Activated CD8-positive, alpha-beta T cell treated with anti-CD3 and anti-CD28 coated beads, Interleukin-2, amount 10 ng/mL, durations not matched to agents 7 days and 5 days (primary cell): Measurements from ENCODE around the gene CAMSAP2. TPM values are rescaled to one million over a fixed set of nuclear protein-coding genes. Genes with fewer than 3 reads are reported as not detected.

Source experiments
- ATAC-seq: fragments of 150-1000 bp; cut with Tn5 transposase; one replicate; pipeline ENCODE4 v1.10.0; 2021; ENCODE audit warnings: moderate library complexity
- CTCF ChIA-PET: fragments of 350-600 bp; sonication (Branson Sonifier 250); formaldehyde crosslinking; loops from one replicate; lab custom pipeline; 2021; ENCODE audit warnings: antibody characterized with exemption; lab: Charles Lee
- POLR2A ChIA-PET: fragments of 350-600 bp; sonication (Branson Sonifier 250); formaldehyde crosslinking; loops from one replicate; lab custom pipeline; 2021; ENCODE audit warnings: antibody characterized with exemption; lab: Charles Lee
- DNase-seq: peaks from one replicate; pipeline ENCODE4 v3.0.0-alpha.2; 2020
- H3K27ac Mint-ChIP-seq: one replicate; pipeline ENCODE4 v1.8.0; 2021; ENCODE audit warnings: mild to moderate bottlenecking, mixed read lengths
- H3K27me3 Mint-ChIP-seq: one replicate; pipeline ENCODE4 v1.8.0; 2021; ENCODE audit warnings: low read depth, mixed read lengths
- H3K36me3 Mint-ChIP-seq: one replicate; pipeline ENCODE4 v1.8.0; 2021; ENCODE audit warnings: low read depth, mixed read lengths
- H3K4me1 Mint-ChIP-seq: one replicate; pipeline ENCODE4 v1.8.0; 2021; ENCODE audit warnings: low read depth, mixed read lengths
- H3K4me3 Mint-ChIP-seq: one replicate; pipeline ENCODE4 v1.8.0; 2021; ENCODE audit warnings: mild to moderate bottlenecking, mixed read lengths
- H3K9me3 Mint-ChIP-seq: one replicate; pipeline ENCODE4 v1.8.0; 2022; ENCODE audit warnings: mixed read lengths; ENCODE audit not compliant: insufficient read depth
- total RNA-seq, 2 experiments: library from RNA; stranded (reverse); gene quantifications; one replicate each; pipeline ENCODE4 v1.2.3, GENCODE V29; 2021

CAMSAP2 gene
- total RNA-seq, 2 experiments from 2014 or later, result 0.13 TPM; not detected in 1

DNA sequence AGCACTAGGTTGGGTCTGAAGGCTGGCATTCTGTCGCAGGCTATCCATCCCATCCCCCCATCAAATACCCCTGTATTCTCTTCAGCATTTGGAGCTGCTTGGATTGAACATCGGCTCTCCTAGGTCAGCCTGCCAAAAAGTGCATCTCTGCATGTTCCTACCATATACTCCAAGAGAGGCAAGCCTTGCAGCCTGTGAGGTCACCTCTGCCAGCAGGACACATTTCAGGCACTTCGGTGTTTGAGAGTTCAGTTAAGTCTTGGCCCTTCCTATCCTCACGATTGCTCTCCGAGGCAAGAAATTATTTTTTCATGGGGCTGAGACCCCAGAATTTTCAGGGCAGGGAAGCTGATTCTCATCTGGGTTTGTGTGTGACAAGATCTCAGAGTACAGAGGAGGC, 136.7 kb downstream of the CAMSAP2 start:
- peaks cover 31% of the 10 kb centered on the region for H3K4me1 Mint-ChIP-seq
- POLR2A ChIA-PET, result interaction anchor here (0.6 kb wide), 1 partner anchor 230 kb away, joined by 3 read pairs; no protein-coding TSS in a partner anchor

DNA sequence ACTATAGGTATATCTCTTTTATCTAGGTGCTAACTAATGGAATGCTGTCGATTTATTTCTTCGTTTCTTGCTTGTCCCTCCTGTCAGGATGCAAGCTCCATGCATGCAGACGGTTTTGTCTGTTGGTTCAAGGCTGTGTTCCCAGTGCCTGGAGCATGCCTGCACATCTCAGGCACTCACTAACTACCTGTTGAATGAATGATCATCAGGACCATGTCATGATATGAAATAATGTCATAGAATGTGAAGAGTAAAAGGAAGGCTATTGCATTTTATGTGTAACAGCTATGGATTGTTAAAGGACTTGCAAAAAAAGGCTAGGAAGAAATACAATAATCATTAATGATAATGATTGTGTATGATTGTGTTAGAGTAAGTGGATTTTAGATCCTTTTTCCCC, 138.3 kb downstream of the CAMSAP2 start:
- POLR2A ChIA-PET, result interaction anchor here (0.6 to 1.1 kb wide), 4 partner anchors 10 to 57 kb away, joined by 3 to 4 read pairs (median 3); no protein-coding TSS in a partner anchor
- H3K4me3 Mint-ChIP-seq, result no peak overlapping the region
- peaks cover 48% of the 10 kb centered on the region for H3K27me3 Mint-ChIP-seq
- H3K27ac Mint-ChIP-seq, result no peak overlapping the region
- no peaks in the 10 kb centered on the region for H3K9me3 Mint-ChIP-seq
- H3K36me3 Mint-ChIP-seq, result peaks cover 2% of the 10 kb centered on the region
- no peak for ATAC-seq
- H3K4me1 Mint-ChIP-seq, result peaks cover 31% of the 10 kb centered on the region
- DNase-seq, result no peak
- CTCF ChIA-PET, result interaction anchor here (0.8 to 3.8 kb wide), 7 partner anchors 11 to 98 kb away, joined by 3 to 20 read pairs (median 3); no protein-coding TSS in a partner anchor

More for the DNA sequence above, 136.7 kb downstream of the CAMSAP2 start:
- Mint-ChIP-seq H3K27me3 (peaks cover 55% of the 10 kb centered on the region), H3K9me3 (no peaks in the 10 kb centered on the region), H3K27ac (no peak overlapping the region), H3K36me3 (peaks cover 2% of the 10 kb centered on the region), H3K4me3 (no peak overlapping the region)
- DNase-seq (peak; percentile 18), ATAC-seq (no peak)
- CTCF ChIA-PET, result interaction anchor here (0.5 to 1.8 kb wide), 2 partner anchors 244 to 880 kb away, joined by 3 to 4 read pairs; no protein-coding TSS in a partner anchor

DNA sequence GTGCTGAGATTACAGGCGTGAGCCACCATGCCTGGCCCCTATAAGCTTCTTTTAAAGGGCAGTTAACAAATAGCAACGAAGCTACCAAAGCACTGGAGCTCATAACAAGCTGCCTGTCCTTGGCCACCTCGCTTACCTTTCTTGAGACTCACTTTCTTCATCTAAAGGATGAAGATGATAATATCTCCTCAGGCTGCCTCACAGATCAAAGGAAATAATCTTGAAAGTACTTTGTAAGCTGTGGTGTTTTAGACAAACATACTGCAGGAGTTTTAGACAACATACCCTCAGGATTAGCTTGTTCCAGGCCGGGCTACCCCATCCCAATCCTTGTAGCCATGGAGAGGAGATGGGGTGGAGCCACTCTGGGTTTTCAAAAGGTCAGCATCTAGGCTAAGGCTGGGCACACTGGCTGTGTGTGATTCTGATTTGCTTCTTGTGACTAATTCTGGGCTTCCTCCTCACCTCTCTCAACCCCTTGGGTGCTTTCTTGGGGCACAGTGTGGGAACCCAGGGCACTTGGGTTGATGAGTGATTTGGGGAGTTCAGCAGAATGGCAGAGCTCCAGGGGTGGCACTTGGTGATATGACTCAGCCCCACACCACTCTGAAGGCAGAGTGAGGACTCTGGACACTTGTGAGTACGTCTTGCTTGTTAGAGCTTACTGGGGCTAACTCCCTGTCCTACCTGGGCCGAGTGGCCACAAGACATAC, 139.3 kb downstream of the CAMSAP2 start:
- H3K4me3 Mint-ChIP-seq, result no peak overlapping the region
- H3K27ac Mint-ChIP-seq, result no peak overlapping the region
- POLR2A ChIA-PET, result interaction anchor here (1.1 kb wide), 2 partner anchors 11 to 27 kb away, joined by 3 to 4 read pairs; no protein-coding TSS in a partner anchor
- peaks cover 43% of the 10 kb centered on the region for H3K27me3 Mint-ChIP-seq
- peak; percentile 79 for ATAC-seq
- peaks cover 2% of the 10 kb centered on the region for H3K36me3 Mint-ChIP-seq
- no peaks in the 10 kb centered on the region for H3K9me3 Mint-ChIP-seq
- peak; percentile 52 for DNase-seq
- CTCF ChIA-PET, result interaction anchor here (0.8 to 3.8 kb wide), 7 partner anchors 11 to 241 kb away, joined by 3 to 20 read pairs (median 3); no protein-coding TSS in a partner anchor
- peaks cover 32% of the 10 kb centered on the region for H3K4me1 Mint-ChIP-seq

DNA sequence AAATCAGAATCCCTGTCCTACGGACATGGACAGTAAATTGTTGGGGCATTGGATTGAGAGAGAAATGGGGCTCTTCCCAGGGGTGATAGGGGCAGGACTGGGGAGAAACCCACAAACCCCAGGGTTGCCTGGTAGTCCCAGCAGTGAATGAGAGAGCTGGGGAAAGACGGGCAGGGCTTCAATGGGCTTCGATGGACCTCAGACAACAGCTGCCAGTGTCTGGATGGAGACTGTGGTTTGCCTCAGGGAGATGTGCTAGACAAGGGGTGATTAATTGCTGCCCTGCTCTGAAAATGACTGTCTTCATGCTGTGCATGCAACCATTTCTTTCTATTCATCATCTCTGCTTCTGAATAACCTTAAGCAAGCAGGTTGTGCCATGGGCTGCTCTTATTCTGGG, 141.5 kb downstream of the CAMSAP2 start:
- POLR2A ChIA-PET, result no interaction called here
- Mint-ChIP-seq H3K9me3 (no peaks in the 10 kb centered on the region), H3K4me1 (peaks cover 30% of the 10 kb centered on the region), H3K4me3 (no peak overlapping the region), H3K36me3 (peaks cover 2% of the 10 kb centered on the region), H3K27ac (no peak overlapping the region), H3K27me3 (peaks cover 27% of the 10 kb centered on the region)
- DNase-seq, result no peak
- CTCF ChIA-PET, result interaction anchor here (3.8 kb wide), 1 partner anchor 8 kb away, joined by 20 read pairs; no protein-coding TSS in a partner anchor
- peak; percentile 14 for ATAC-seq

DNA sequence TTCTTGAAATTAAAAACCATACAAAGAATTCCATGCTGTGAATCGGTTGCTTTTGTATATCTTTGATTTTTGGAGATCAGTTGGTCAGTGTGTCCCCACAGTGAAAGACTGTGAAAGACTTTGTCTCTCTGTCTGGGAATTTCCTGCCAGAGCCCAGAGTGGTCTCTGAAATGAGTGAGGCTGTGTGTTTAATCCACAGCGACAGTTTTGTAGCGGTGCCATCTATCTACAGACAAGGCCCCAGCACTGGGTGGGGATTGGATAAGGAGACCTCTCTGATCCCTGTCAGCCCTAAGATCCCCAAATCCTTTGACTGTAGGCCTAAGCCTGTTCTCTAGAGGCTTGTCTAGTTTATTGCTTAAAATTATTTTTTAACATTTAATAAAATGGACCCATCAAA, 144.4 kb downstream of the CAMSAP2 start:
- CTCF ChIA-PET, result no interaction called here
- no peak for DNase-seq
- Mint-ChIP-seq H3K4me1 (peaks cover 43% of the 10 kb centered on the region), H3K4me3 (no peak overlapping the region), H3K27me3 (peaks cover 13% of the 10 kb centered on the region), H3K9me3 (no peaks in the 10 kb centered on the region), H3K27ac (no peak overlapping the region), H3K36me3 (no peaks in the 10 kb centered on the region)
- POLR2A ChIA-PET, result no interaction called here
- no peak for ATAC-seq

DNA sequence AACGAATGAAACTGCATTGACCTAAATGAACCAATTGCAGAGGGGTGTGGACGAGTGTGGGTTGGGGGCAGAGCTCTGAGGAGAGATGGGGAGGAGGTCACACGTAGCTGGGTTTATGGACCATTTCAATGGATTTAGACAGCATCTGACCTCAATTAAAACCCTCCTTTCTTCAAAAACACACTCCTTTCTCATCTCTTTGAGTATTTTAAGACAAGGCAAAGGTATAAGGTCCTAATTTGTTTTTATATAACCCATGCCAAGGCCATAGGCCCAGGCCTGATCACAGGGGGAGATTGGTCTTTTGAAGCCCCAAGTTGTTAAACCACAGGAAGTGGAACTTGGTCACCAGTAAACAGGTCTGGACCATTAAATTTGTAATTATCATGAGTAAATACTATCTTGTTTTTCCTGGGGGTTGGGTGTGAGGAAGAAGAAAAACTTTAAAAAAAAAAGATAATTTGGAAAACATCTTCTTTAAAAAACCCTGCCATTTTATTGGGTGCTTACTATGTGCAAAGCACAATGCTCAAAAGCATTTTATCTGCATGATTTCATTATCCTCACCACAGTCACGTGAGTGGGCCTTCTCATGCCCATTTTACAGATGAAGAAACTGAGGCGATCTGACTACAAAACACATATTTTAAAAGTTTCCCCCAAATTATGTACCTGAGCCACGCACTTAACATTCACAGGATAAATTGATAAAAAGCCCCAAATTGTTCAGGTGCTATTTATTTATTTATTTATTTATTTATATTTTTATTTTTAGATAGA, 147.1 kb downstream of the CAMSAP2 start:
- Mint-ChIP-seq H3K4me3 (no peak overlapping the region), H3K27me3 (peaks cover 14% of the 10 kb centered on the region), H3K27ac (peak overlapping the region; percentile 46), H3K4me1 (peaks cover 58% of the 10 kb centered on the region), H3K9me3 (no peaks in the 10 kb centered on the region), H3K36me3 (peaks cover 2% of the 10 kb centered on the region)
- CTCF ChIA-PET, result no interaction called here
- no peak for DNase-seq
- no peak for ATAC-seq
- POLR2A ChIA-PET, result no interaction called here

DNA sequence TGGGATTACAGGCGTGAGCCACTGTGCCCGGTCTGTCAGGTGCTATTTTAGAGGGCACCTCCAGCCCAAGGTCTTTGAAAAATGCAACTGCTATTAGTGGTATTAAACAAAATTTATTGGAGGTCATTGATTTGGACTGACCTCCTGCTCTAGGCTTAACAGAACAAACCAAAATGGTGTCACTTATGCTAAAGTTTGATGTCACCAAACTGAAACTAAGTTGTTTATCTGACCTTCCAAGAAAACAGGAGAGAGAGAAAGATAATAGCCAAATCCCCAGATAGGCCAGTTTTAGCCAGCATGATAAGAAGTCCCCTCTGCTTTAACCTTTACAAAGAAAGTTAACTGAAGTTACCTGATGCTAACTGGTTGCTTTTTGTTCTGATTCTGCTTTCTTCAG, 147.9 kb downstream of the CAMSAP2 start:
- no peak overlapping the region for H3K27ac Mint-ChIP-seq
- H3K4me1 Mint-ChIP-seq, result peaks cover 59% of the 10 kb centered on the region
- H3K9me3 Mint-ChIP-seq, result no peaks in the 10 kb centered on the region
- H3K4me3 Mint-ChIP-seq, result no peak overlapping the region
- H3K36me3 Mint-ChIP-seq, result peaks cover 2% of the 10 kb centered on the region
- peaks cover 12% of the 10 kb centered on the region for H3K27me3 Mint-ChIP-seq
- POLR2A ChIA-PET, result no interaction called here
- CTCF ChIA-PET, result no interaction called here
- DNase-seq, result no peak
- ATAC-seq, result no peak

DNA sequence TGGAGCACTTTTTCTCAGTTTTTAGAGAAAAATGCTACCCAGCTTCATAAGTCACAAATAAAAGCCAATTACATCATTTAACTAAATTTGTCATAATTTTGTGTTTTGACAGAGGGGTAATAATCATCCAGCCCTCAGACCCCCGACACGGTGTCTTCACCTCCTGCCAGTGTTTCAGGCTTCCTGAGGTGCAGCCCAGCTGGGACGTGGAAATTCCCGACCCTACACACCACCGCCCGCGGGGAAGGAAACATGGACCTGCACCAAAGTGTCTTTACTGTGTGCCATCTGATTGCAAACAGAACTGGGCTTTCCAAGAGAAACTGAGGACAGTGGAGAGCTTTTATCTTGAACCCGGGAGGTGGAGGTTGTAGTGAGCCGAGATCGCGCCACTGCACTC, 148.3 kb downstream of the CAMSAP2 start:
- CTCF ChIA-PET, result interaction anchor here (1.4 to 2.9 kb wide), 2 partner anchors 9 to 85 kb away, joined by 4 to 20 read pairs; no protein-coding TSS in a partner anchor

DNA sequence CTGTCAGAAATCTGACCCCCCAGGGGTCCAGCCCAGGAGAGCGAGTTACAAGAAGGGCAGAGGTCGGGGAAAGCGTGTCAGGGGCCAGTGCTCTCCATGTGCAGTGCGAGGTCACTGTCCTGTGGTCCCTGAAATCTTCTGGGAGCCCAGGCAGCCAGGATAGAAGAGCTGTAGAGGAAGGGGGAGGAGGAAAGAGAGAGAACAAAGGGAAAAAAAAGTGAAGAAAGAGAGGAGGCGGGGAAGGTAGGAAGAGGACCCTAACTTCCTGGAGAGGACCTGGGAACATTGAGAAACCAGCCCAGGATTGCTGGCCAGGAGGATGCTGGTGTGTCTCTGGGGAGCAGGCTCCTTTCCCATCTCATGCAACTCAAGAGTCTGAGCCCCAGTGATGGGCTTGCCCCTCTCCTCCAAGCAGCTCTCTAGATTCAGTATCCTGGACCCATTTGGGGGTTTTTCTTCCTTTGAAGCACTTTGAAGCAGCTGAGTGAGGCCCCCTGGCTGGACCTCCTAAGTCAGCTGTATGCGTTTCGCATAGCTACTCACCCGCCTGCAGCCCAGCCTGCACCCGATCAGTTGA, 149.2 kb downstream of the CAMSAP2 start:
- Mint-ChIP-seq H3K36me3 (peaks cover 2% of the 10 kb centered on the region), H3K27ac (peak overlapping the region; percentile 47), H3K4me1 (peaks cover 72% of the 10 kb centered on the region), H3K4me3 (peak overlapping the region; percentile 63), H3K27me3 (peaks cover 23% of the 10 kb centered on the region), H3K9me3 (no peaks in the 10 kb centered on the region)
- POLR2A ChIA-PET, result interaction anchor here (1.0 to 1.9 kb wide), 3 partner anchors 9 to 226 kb away, joined by 3 to 11 read pairs (median 5); no protein-coding TSS in a partner anchor
- DNase-seq (no peak), ATAC-seq (no peak)
- CTCF ChIA-PET, result interaction anchor here (0.7 to 2.9 kb wide), 7 partner anchors 10 to 266 kb away, joined by 3 to 20 read pairs (median 4); partner anchors contain the start of gene DDX59

More for the DNA sequence above, 148.3 kb downstream of the CAMSAP2 start:
- H3K27me3 Mint-ChIP-seq, result peaks cover 15% of the 10 kb centered on the region
- ATAC-seq (no peak), DNase-seq (no peak)
- peaks cover 2% of the 10 kb centered on the region for H3K36me3 Mint-ChIP-seq
- H3K27ac Mint-ChIP-seq, result no peak overlapping the region
- H3K4me3 Mint-ChIP-seq, result no peak overlapping the region
- POLR2A ChIA-PET, result no interaction called here
- no peaks in the 10 kb centered on the region for H3K9me3 Mint-ChIP-seq
- peaks cover 64% of the 10 kb centered on the region for H3K4me1 Mint-ChIP-seq

DNA sequence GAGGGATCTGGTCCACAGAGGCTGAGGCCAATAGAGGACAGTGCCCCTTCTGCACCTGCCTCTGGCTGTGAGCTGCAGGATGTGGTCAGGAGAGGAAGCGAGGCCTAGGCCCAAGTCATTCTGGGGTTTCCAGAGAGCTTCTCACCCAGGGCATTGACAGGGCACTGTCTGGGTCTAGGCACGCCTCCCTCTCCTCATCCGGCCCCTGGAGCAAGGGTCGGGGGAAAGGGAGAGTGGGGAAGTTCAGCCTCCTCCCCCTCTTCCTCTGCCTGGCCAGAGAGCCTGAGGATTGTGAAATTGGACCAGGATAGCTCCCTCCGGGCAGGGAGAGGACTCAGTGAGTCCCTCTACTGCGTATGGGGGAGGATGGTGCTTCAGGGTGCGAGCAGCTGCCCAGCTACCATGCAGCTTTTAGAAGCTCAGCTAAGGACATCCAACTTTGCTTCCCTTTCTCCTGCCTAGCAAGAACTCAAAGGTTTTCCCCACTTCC, 149.7 kb downstream of the CAMSAP2 start:
- Mint-ChIP-seq H3K36me3 (peaks cover 2% of the 10 kb centered on the region), H3K4me1 (peaks cover 70% of the 10 kb centered on the region), H3K9me3 (no peaks in the 10 kb centered on the region), H3K4me3 (peak overlapping the region; percentile 63), H3K27ac (peak overlapping the region; percentile 47), H3K27me3 (peaks cover 27% of the 10 kb centered on the region)
- ChIA-PET POLR2A (interaction anchor here (0.6 to 1.9 kb wide), 4 partner anchors 9 to 225 kb away, joined by 3 to 11 read pairs (median 4); no protein-coding TSS in a partner anchor), CTCF (interaction anchor here (0.7 to 2.9 kb wide), 10 partner anchors 10 to 266 kb away, joined by 3 to 20 read pairs (median 4); partner anchors contain the start of gene DDX59)
- ATAC-seq, result peak; percentile 92
- peak; percentile 84 for DNase-seq

DNA sequence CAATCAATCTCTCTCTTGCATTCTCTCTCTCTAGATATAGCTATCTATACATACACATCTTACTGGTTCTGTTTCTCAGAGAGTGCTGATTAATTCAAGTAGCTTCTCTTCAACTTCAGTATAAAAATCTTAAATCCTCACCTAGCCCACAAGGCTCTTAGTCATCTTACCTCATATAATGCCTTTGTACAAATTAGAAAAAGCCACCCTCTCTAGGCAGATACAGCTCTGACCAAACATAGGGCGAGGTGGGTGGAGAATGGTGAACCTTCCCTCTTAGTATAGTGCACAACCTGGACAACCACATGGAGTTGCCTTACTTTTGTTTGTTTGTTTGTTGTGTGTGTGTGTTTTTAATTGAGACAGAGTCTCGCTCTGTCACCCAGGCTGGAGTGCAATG, 150.9 kb downstream of the CAMSAP2 start:
- H3K9me3 Mint-ChIP-seq, result no peaks in the 10 kb centered on the region
- H3K27me3 Mint-ChIP-seq, result peaks cover 38% of the 10 kb centered on the region
- DNase-seq, result peak; percentile 38
- H3K27ac Mint-ChIP-seq, result no peak overlapping the region
- H3K4me1 Mint-ChIP-seq, result peaks cover 70% of the 10 kb centered on the region
- H3K4me3 Mint-ChIP-seq, result no peak overlapping the region
- peaks cover 2% of the 10 kb centered on the region for H3K36me3 Mint-ChIP-seq
- POLR2A ChIA-PET, result interaction anchor here (0.6 to 1.9 kb wide), 2 partner anchors 16 to 20 kb away, joined by 3 to 11 read pairs; no protein-coding TSS in a partner anchor
- ATAC-seq, result peak; percentile 26
- CTCF ChIA-PET, result interaction anchor here (0.9 to 2.9 kb wide), 5 partner anchors 11 to 216 kb away, joined by 3 to 20 read pairs (median 3); no protein-coding TSS in a partner anchor
